Adrenal gland (tissue), 12 donors: Measurements from ENCODE around the gene ARHGEF17. TPM values are rescaled to one million over a fixed set of nuclear protein-coding genes. Genes with fewer than 3 reads are reported as not detected.

Experiments
- DNase-seq, 7 donors: peaks; one replicate each; pipeline ENCODE4 v3.0.0-alpha.2; 2019 to 2020
- H3K27ac ChIP-seq, 5 donors: fragments of 200-600 bp; sonication (generic) in 4 of 5; 1 replicate in 3 of 5; 2 replicates in 2 of 5; pipeline versions ENCODE4 v1.5.1 to v1.8.0; 2016 to 2020; ENCODE audit warnings: mild to moderate bottlenecking in 1 of 5
- H3K27me3 ChIP-seq: fragments of 200-600 bp; 2 replicates; pipeline ENCODE4 v1.8.0; 2021
- H3K36me3 ChIP-seq, 2 donors: fragments of 200-600 bp; replicated peaks in 1 of 2; 1 replicate in 1 of 2; 2 replicates in 1 of 2; pipeline versions ENCODE4 v1.5.1 to v1.8.0; 2018 to 2022
- H3K4me1 ChIP-seq, 2 donors: fragments of 200-600 bp; replicated peaks in 1 of 2; 1 replicate in 1 of 2; 2 replicates in 1 of 2; pipeline versions ENCODE4 v1.5.1 to v1.8.0; 2018 to 2021
- H3K4me3 ChIP-seq, 4 donors: fragments of 200-600 bp; sonication (generic) in 3 of 4; one replicate each; pipeline ENCODE4 v1.5.1; 2016 to 2018
- H3K9me3 ChIP-seq, 3 donors: fragments of 200-600 bp; sonication (generic) in 1 of 3; replicated peaks in 1 of 3; 1 replicate in 2 of 3; 2 replicates in 1 of 3; pipeline versions ENCODE4 v1.5.1 to v1.8.0; 2016 to 2021
- CTCF ChIP-seq, 6 experiments: fragments of 450-650 bp in 4 of 6; fragments of 200-600 bp in 2 of 6; sonication (generic) in 1 of 6; IDR thresholded peaks; 1 replicate in 5 of 6; 2 replicates in 1 of 6; pipeline versions ENCODE4 v1.5.1 to v1.8.0; 2016 to 2021; ENCODE audit warnings: antibody characterized with exemption in 6 of 6, mild to moderate bottlenecking in 2 of 6, moderate library complexity in 1 of 6
- POLR2A ChIP-seq, 2 donors: fragments of 450-650 bp; IDR thresholded peaks; one replicate each; pipeline ENCODE4 v1.6.1; 2017; ENCODE audit warnings: antibody characterized with exemption in 2 of 2, mild to moderate bottlenecking in 2 of 2, moderate library complexity in 1 of 2
- WGBS, 4 donors: extraction: QIAGEN DNeasy Blood & Tissue Kit in 2 of 4; methylation state at CpG; one replicate each; pipeline versions ENCODE4 v1.1.5 to v1.1.7; 2013 to 2017; 5-methylcytosine and 5-hydroxymethylcytosine counted together
- intact Hi-C, 2 donors: fragments of 100-400 bp; cut with DNase I; formaldehyde crosslinking; loops; one replicate each; pipeline versions ENCODE4 v1.14.1 to v1.15.0; 2022 to 2023
- polyA plus RNA-seq, 3 donors: library from polyadenylated mRNA; stranded (reverse); fragments of 200-250 nt in 2 of 3; fragments of 350-450 nt in 1 of 3; fragmentation: Illumina TruSeq in 1 of 3; extraction: RNeasy Lipid Tissue Mini Kit (QIAGEN cat#74804) in 1 of 3; gene quantifications; one replicate each; pipeline ENCODE4 v1.2.3, GENCODE V29; 2013 to 2014
- total RNA-seq, 9 donors: library from RNA; depleted of rRNA in 4 of 9; stranded (reverse); fragments of >200 nt in 4 of 9; fragments of 120-200 nt in 1 of 9; fragmentation: NEBNext Ultra II Directional in 1 of 9; extraction: Animal tissue kit (Norgen Biotek cat#: 25700) in 1 of 9; gene quantifications; one replicate each; pipeline versions ENCODE4 v1.1.0 to v1.2.4, GENCODE V29; 2013 to 2023
- donor health status: healthy with polysubstance abuse.
- donor health status: Bipolar disorder and iron deficiency.
- donor health status: DM: yes; HTN: yes; CAD: no.
- donor health status: DM: no; HTN: no; CAD: no.
- donor health status: DM: no; HTN: no; CAD: no.
- donor health status: DM: yes; HTN: yes; CAD: no.

Gene ARHGEF17
- total and polyA plus RNA-seq, 12 donors = 8.1 to 48.2 (median 20.4) TPM

DNA sequence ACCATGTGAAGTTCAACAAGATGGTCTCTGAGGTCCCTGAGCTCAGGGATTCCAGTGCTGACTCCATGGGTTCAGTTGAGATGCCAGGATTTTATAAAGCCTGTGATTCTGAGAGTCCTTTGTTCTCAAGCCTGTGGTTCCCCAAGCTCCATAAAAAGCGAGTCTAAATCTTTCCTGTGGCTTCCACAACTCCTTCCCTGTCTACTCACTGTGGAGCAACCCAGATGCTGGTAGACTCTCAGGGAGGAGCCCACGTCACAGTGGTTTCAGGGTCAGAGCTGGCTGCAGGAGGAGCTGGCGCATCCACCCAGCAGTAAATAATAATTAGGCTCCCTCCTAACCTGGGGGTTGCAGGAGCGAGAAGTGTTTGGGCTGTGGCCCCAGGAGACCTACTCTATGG lies 66.1 kb downstream of the ARHGEF17 start:
- peaks cover 5% of the 10 kb centered on the region in 2 donors for H3K4me1 ChIP-seq
- H3K4me3 ChIP-seq = no peak overlapping the region
- no peak for DNase-seq
- H3K9me3 ChIP-seq = no peaks in the 10 kb centered on the region
- no peak overlapping the region for H3K27ac ChIP-seq
- TF ChIP-seq POLR2A (IDR thresholded peaks at IDR 0.05) (no peak), CTCF (IDR thresholded peaks at IDR 0.05) (no peak)
- intact Hi-C loops = no loop called here
- no peaks in the 10 kb centered on the region for H3K27me3 ChIP-seq
- whole genome bisulfite sequencing, 4 donors = 78 to 91% (median 85%) methylated on average over 4 of the region's 4 CpGs
- H3K36me3 ChIP-seq = no peaks in the 10 kb centered on the region

GRCh38 chr11:73375830-73376159 lies 67.7 kb downstream of the ARHGEF17 start:
- WGBS, 4 donors = 60 to 69% (median 66%) methylated on average over 5 to 6 of the region's 6 CpGs
- DNase-seq = no peak
- Histone ChIP-seq H3K9me3 (no peaks in the 10 kb centered on the region), H3K4me1 (peaks cover 5% of the 10 kb centered on the region in 2 donors), H3K27ac (peak overlapping the region in 4 of 5 donors; percentile 17 to 93 (median 74)), H3K36me3 (no peaks in the 10 kb centered on the region), H3K4me3 (no peak overlapping the region), H3K27me3 (no peaks in the 10 kb centered on the region)
- intact Hi-C loops = no loop called here
- no peak for TF ChIP-seq POLR2A (IDR thresholded peaks at IDR 0.05)
- TF ChIP-seq CTCF (IDR thresholded peaks at IDR 0.05) = no peak

- TF ChIP-seq POLR2A (IDR thresholded peaks at IDR 0.05) (peak; percentile 91 to 94), CTCF (IDR thresholded peaks at IDR 0.05) (peak; percentile 64 to 97 (median 86))
- WGBS, 4 donors = 0 to 3% (median 1%) methylated on average over 17 to 96 of the region's 96 CpGs
- H3K27me3 ChIP-seq = no peaks in the 10 kb centered on the region
- peak within 1 kb of the TSS in 3 of 4 donors; percentile 55 to 85 (median 59) for H3K4me3 ChIP-seq
- H3K36me3 ChIP-seq = no peaks in the 10 kb centered on the region
- H3K9me3 ChIP-seq = no peaks in the 10 kb centered on the region
- H3K4me1 ChIP-seq = peaks cover 5% of the 10 kb centered on the region in 2 donors
- intact Hi-C loops = no loop called here
- peak; percentile 84 to 93 (median 89) for DNase-seq
- H3K27ac ChIP-seq = peak within 1 kb of the TSS; percentile 60 to 93 (median 75)
These were observed 68.2 kb downstream of the ARHGEF17 start, which contains the start of gene RELT for GRCh38 chr11:73376160-73376802. TSS of gene RELT (plus strand) at chr11:73376399. CDS start at chr11:73389137, 12,738 bp downstream.

GRCh38 chr11:73376803-73377629 lies 68.9 kb downstream of the ARHGEF17 start:
- Histone ChIP-seq H3K27ac (peak overlapping the region; percentile 60 to 93 (median 75)), H3K4me1 (peaks cover 5% of the 10 kb centered on the region in 2 donors), H3K27me3 (no peaks in the 10 kb centered on the region), H3K36me3 (no peaks in the 10 kb centered on the region), H3K9me3 (no peaks in the 10 kb centered on the region), H3K4me3 (peak overlapping the region in 3 of 4 donors; percentile 55 to 85 (median 59))
- DNase-seq = peak; percentile 51 to 82 (median 65)
- WGBS, 4 donors = 8 to 16% (median 8%) methylated on average over 22 to 56 of the region's 56 CpGs
- intact Hi-C loops = no loop called here
- TF ChIP-seq CTCF (IDR thresholded peaks at IDR 0.05) = no peak
- peak in 1 of 2 donors; percentile 10 for TF ChIP-seq POLR2A (IDR thresholded peaks at IDR 0.05)
